ENCODE measurements around the gene RBM12.

DNA sequence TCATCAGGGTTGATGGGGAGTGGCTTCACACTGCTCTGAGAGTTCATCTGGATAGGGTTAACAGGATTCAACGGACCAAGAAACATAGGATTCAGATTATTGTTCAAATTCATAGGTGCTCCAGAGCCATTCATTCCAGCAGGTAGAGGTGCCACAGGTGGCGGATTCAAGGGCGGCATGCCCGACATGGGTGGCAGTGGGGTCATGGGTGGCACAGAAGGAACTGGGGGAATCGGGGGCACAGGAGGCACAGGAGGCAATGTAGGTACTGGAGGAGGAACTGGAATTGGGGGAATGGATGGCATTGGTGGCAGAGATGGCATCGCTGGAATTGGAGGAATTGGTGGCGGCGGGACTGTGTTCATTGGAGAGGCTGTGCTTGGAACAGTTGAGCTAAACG lies 10.3 kb downstream of the RBM12 start:
- no peak for TF ChIP-seq EP300 (IDR thresholded peaks at IDR 0.05)
- TF ChIP-seq, protein P1, sequence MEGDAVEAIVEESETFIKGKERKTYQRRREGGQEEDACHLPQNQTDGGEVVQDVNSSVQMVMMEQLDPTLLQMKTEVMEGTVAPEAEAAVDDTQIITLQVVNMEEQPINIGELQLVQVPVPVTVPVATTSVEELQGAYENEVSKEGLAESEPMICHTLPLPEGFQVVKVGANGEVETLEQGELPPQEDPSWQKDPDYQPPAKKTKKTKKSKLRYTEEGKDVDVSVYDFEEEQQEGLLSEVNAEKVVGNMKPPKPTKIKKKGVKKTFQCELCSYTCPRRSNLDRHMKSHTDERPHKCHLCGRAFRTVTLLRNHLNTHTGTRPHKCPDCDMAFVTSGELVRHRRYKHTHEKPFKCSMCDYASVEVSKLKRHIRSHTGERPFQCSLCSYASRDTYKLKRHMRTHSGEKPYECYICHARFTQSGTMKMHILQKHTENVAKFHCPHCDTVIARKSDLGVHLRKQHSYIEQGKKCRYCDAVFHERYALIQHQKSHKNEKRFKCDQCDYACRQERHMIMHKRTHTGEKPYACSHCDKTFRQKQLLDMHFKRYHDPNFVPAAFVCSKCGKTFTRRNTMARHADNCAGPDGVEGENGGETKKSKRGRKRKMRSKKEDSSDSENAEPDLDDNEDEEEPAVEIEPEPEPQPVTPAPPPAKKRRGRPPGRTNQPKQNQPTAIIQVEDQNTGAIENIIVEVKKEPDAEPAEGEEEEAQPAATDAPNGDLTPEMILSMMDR (IDR thresholded peaks at IDR 0.05): no peak
